Pancreas (tissue), 10 donors: ENCODE data around the gene SSBP3. TPM values are rescaled to one million over a fixed set of nuclear protein-coding genes. Genes with fewer than 3 reads are reported as not detected.

Source experiments
- ATAC-seq, 4 donors: fragments of 200-7000 bp; cut with Tn5 transposase; one replicate each; pipeline versions ENCODE4 v1.8.0 to v1.9.1; 2020; ENCODE audit warnings: mild to moderate bottlenecking in 4 of 4, moderate library complexity in 4 of 4
- DNase-seq, 6 donors: peaks; one replicate each; pipeline ENCODE4 v3.0.0-alpha.2; 2020
- FAIRE-seq: peaks from 2 replicates; lab custom pipeline; 2012; peaks lifted over from hg19 to GRCh38; lab: Jason Lieb, UNC
- H3K27ac ChIP-seq, 4 donors: fragments of 200-600 bp; sonication (generic); 1 replicate in 3 of 4; 2 replicates in 1 of 4; pipeline versions ENCODE4 v1.5.0 to v1.8.0; 2020
- H3K27me3 ChIP-seq, 4 donors: fragments of 200-600 bp; one replicate each; pipeline ENCODE4 v1.8.0; 2021
- H3K36me3 ChIP-seq, 3 donors: fragments of 200-600 bp; sonication (generic) in 1 of 3; one replicate each; pipeline versions ENCODE4 v1.5.0 to v1.8.0; 2020 to 2021
- H3K4me1 ChIP-seq, 3 donors: fragments of 200-600 bp; one replicate each; pipeline ENCODE4 v1.8.0; 2021
- H3K4me3 ChIP-seq, 4 donors: fragments of 200-600 bp; sonication (generic) in 2 of 4; one replicate each; pipeline versions ENCODE4 v1.5.0 to v1.8.0; 2020 to 2021
- H3K9me3 ChIP-seq, 4 donors: fragments of 200-600 bp; one replicate each; pipeline ENCODE4 v1.8.0; 2021
- CTCF ChIP-seq, 4 donors: fragments of 200-600 bp; sonication (generic) in 3 of 4; IDR thresholded peaks; one replicate each; pipeline versions ENCODE4 v1.5.0 to v1.8.0; 2021; ENCODE audit warnings: antibody characterized with exemption in 4 of 4
- WGBS, 2 donors: extraction: QIAGEN DNeasy Blood & Tissue Kit; methylation state at CpG; one replicate each; pipeline ENCODE4 v1.1.7; 2013; 5-methylcytosine and 5-hydroxymethylcytosine counted together
- intact Hi-C, 3 donors: fragments of 100-400 bp; cut with DNase I; formaldehyde crosslinking; loops; one replicate each; pipeline versions ENCODE4 v1.11.1 to v1.14.2; 2022
- polyA plus RNA-seq, 2 donors: library from polyadenylated mRNA; stranded (reverse); fragments of 200-250 nt; gene quantifications; one replicate each; pipeline ENCODE4 v1.2.3, GENCODE V29; 2013
- total RNA-seq, 6 donors: library from RNA; stranded (reverse); fragmentation: NEBNext Ultra II Directional in 4 of 6; extraction: Animal tissue kit (Norgen Biotek cat#: 25700) in 4 of 6; gene quantifications; one replicate each; pipeline versions ENCODE4 v1.2.1 to v1.2.4, GENCODE V29; 2021 to 2023
- donor health status: healthy with polysubstance abuse.
- donor health status: DM: no; HTN: no; CAD: no; lungs with moderate emphysema.
- donor health status: DM: no; HTN: no; CAD: no.
- donor health status: control.
- donor health status: control.
- donor health status: Bipolar disorder and iron deficiency.
- donor health status: DM: yes; HTN: yes; CAD: no.
- donor health status: DM: no; HTN: no; CAD: no.
- donor health status: DM: no; HTN: no; CAD: no.
- donor health status: DM: yes; HTN: yes; CAD: no.

Gene SSBP3
- total and polyA plus RNA-seq, 8 donors = 16.4 to 31.0 (median 22.9) TPM

- DNase-seq (no peak), ATAC-seq (no peak), FAIRE-seq (no peak)
- Histone ChIP-seq H3K4me3 (no peak overlapping the region), H3K9me3 (no peaks in the 10 kb centered on the region), H3K36me3 (peaks cover 0 to 4% (median 0%) of the 10 kb centered on the region in 3 donors), H3K27me3 (no peaks in the 10 kb centered on the region), H3K4me1 (no peaks in the 10 kb centered on the region), H3K27ac (no peak overlapping the region)
- intact Hi-C loops = no loop called here
- TF ChIP-seq CTCF (IDR thresholded peaks at IDR 0.05) = no peak
- 89 to 93% methylated on average over 11 of the region's 11 CpGs for WGBS, 2 donors
Measured at GRCh38 chr1:54252371-54252936, 153.7 kb downstream of the SSBP3 start.

- FAIRE-seq = no peak
- 93 to 95% methylated on average over 12 of the region's 12 CpGs for WGBS, 2 donors
- intact Hi-C loops = no loop called here
Measured at GRCh38 chr1:54250670-54251069, 155.5 kb downstream of the SSBP3 start.

GRCh38 chr1:54249819-54250435 is 156.3 kb downstream of the SSBP3 start:
- Histone ChIP-seq H3K36me3 (peaks cover 0 to 4% (median 0%) of the 10 kb centered on the region in 3 donors), H3K27ac (no peak overlapping the region), H3K27me3 (no peaks in the 10 kb centered on the region), H3K9me3 (no peaks in the 10 kb centered on the region), H3K4me1 (no peaks in the 10 kb centered on the region), H3K4me3 (no peak overlapping the region)
- FAIRE-seq (no peak), DNase-seq (no peak), ATAC-seq (peak in 3 of 4 donors; percentile 38 to 54 (median 46))
- TF ChIP-seq CTCF (IDR thresholded peaks at IDR 0.05) = no peak
- WGBS, 2 donors = 82 to 84% methylated on average over 9 of the region's 9 CpGs
- intact Hi-C loops = no loop called here

More at GRCh38 chr1:54250670-54251069, 155.5 kb downstream of the SSBP3 start:
- ATAC-seq (no peak), DNase-seq (no peak)
- H3K27ac ChIP-seq = no peak overlapping the region
- no peaks in the 10 kb centered on the region for H3K9me3 ChIP-seq
- H3K27me3 ChIP-seq = no peaks in the 10 kb centered on the region
- TF ChIP-seq CTCF (IDR thresholded peaks at IDR 0.05) = no peak
- peaks cover 0 to 4% (median 0%) of the 10 kb centered on the region in 3 donors for H3K36me3 ChIP-seq
- H3K4me3 ChIP-seq = no peak overlapping the region
- H3K4me1 ChIP-seq = no peaks in the 10 kb centered on the region

- FAIRE-seq = no peak
- Histone ChIP-seq H3K36me3 (peaks cover 0 to 4% (median 0%) of the 10 kb centered on the region in 3 donors), H3K9me3 (no peaks in the 10 kb centered on the region), H3K27ac (no peak overlapping the region), H3K4me1 (no peaks in the 10 kb centered on the region), H3K4me3 (no peak overlapping the region), H3K27me3 (no peaks in the 10 kb centered on the region)
- 78 to 82% methylated on average over 4 of the region's 4 CpGs for WGBS, 2 donors
- no peak for ATAC-seq
- DNase-seq = no peak
- TF ChIP-seq CTCF (IDR thresholded peaks at IDR 0.05) = no peak
- intact Hi-C loops = no loop called here
Measured at GRCh38 chr1:54248966-54249365, 157.2 kb downstream of the SSBP3 start.
